Epithelial cell of proximal tubule (primary cell): ENCODE data around the gene GORASP1. TPM values are rescaled to one million over a fixed set of nuclear protein-coding genes. Genes with fewer than 3 reads are reported as not detected.

Experiments used
- DNase-seq: peaks from one replicate; pipeline ENCODE4 v3.0.0-alpha.2; 2011; ENCODE audit warnings: low read depth
- H3K4me3 ChIP-seq: 2 replicates; pipeline ENCODE4 v1.5.1; 2011; ENCODE audit warnings: low read depth, mild to moderate bottlenecking, low read length
- CTCF ChIP-seq: conservative IDR thresholded peaks from 2 replicates; pipeline ENCODE4 v1.5.1; 2012; ENCODE audit warnings: low read depth, mild to moderate bottlenecking, low read length
- total RNA-seq: library from RNA; depleted of rRNA; stranded (reverse); fragments of >200 nt; gene quantifications from 2 replicates; pipeline ENCODE4 v1.2.3, GENCODE V29; 2015

GORASP1 gene
- total RNA-seq: 17.6 and 38.8 TPM in 2 replicates

- peak within 1 kb of the TSS; percentile 87 for H3K4me3 ChIP-seq
- no peak for TF ChIP-seq CTCF
- DNase-seq: no peak
Observed at GRCh38 chr3:39107388-39108199, at the start of gene GORASP1, which contains the start of gene TTC21A. Gene GORASP1 (minus strand): TSS chr3:39107627. CDS start chr3:39107541, 86 bp downstream. Gene TTC21A (plus strand): TSS chr3:39107680. CDS start chr3:39107838, 158 bp downstream.

- TF ChIP-seq CTCF: no peak
- H3K4me3 ChIP-seq: no peak overlapping the region
- DNase-seq: no peak
Observed at GRCh38 chr3:39156421-39156820, 49.0 kb upstream of the GORASP1 start.

- no peak for TF ChIP-seq CTCF
- no peak for DNase-seq
- H3K4me3 ChIP-seq: peak overlapping the region; percentile 62
Observed at GRCh38 chr3:39154280-39155021, 47.0 kb upstream of the GORASP1 start.

- no peak for DNase-seq
- H3K4me3 ChIP-seq: peak overlapping the region; percentile 62
- no peak for TF ChIP-seq CTCF
Observed at GRCh38 chr3:39153977-39154279, 46.5 kb upstream of the GORASP1 start.

GRCh38 chr3:39150803-39151631 is 43.6 kb upstream of the GORASP1 start:
- peak; percentile 69 for DNase-seq
- peak overlapping the region; percentile 89 for H3K4me3 ChIP-seq
- TF ChIP-seq CTCF: no peak

- DNase-seq: no peak
- TF ChIP-seq CTCF: no peak
- H3K4me3 ChIP-seq: peak overlapping the region; percentile 89
Observed at GRCh38 chr3:39150148-39150802, 42.8 kb upstream of the GORASP1 start.
